ENCODE measurements around the gene HOXD9.
A peak's percentile ranks its signal among the peaks of the same experiment; 100 is the strongest.

The HOXD9 gene

GRCh38 chr2:176126929-176127773, 4.6 kb downstream of the HOXD9 start:
- peak; percentile 12 for DNase-seq

GRCh38 chr2:176127774-176128072, 5.2 kb downstream of the HOXD9 start:
- DNase-seq: no peak

GRCh38 chr2:176128172-176128981, 5.9 kb downstream of the HOXD9 start:
- DNase-seq: no peak

- DNase-seq: no peak
These were observed 6.7 kb downstream of the HOXD9 start, which contains the start of gene HOXD8 for GRCh38 chr2:176128982-176129796. HOXD8 (plus strand) TSS chr2:176129705; CDS start chr2:176130367, 662 bp downstream.

GRCh38 chr2:176129813-176130146, 7.3 kb downstream of the HOXD9 start:
- DNase-seq: no peak

- DNase-seq: no peak
These were observed 7.8 kb downstream of the HOXD9 start for GRCh38 chr2:176130147-176130956.

GRCh38 chr2:176130957-176131847, 8.7 kb downstream of the HOXD9 start:
- DNase-seq: no peak

- DNase-seq: no peak
These were observed 9.3 kb downstream of the HOXD9 start for GRCh38 chr2:176131848-176132158.

GRCh38 chr2:176132205-176133171, 10.0 kb downstream of the HOXD9 start:
- no peak for DNase-seq

GRCh38 chr2:176133389-176133788, 10.9 kb downstream of the HOXD9 start:
- no peak for DNase-seq

GRCh38 chr2:176134035-176134434, 11.5 kb downstream of the HOXD9 start:
- DNase-seq: no peak

GRCh38 chr2:176135035-176135440, 12.5 kb downstream of the HOXD9 start:
- no peak for DNase-seq

GRCh38 chr2:176136374-176137251, 14.1 kb downstream of the HOXD9 start:
- DNase-seq: no peak

- no peak for DNase-seq
These were observed 14.7 kb downstream of the HOXD9 start for GRCh38 chr2:176137252-176137580.

- DNase-seq: no peak
These were observed 15.4 kb downstream of the HOXD9 start for GRCh38 chr2:176137906-176138305.

GRCh38 chr2:176138526-176138922, 16.0 kb downstream of the HOXD9 start:
- DNase-seq: no peak

- no peak for DNase-seq
These were observed 16.6 kb downstream of the HOXD9 start for GRCh38 chr2:176138923-176139660.

- DNase-seq: no peak
These were observed 17.4 kb downstream of the HOXD9 start for GRCh38 chr2:176139661-176140512.

All from amniotic stem cell (primary cell).